ENCODE results near the gene OR13F1. TPM values are rescaled to one million over a fixed set of nuclear protein-coding genes. Genes with fewer than 3 reads are reported as not detected.

OR13F1 gene
- total RNA-seq = not detected

GRCh38 chr9:104503963-104504362, at the start of gene OR13F1:
Gene OR13F1 (plus strand): TSS chr9:104504263. CDS start chr9:104504263, 0 bp downstream.
- Histone ChIP-seq H3K9me3 (no peaks in the 10 kb centered on the region), H3K4me3 (no peak within 1 kb of the TSS), H3K36me3 (no peaks in the 10 kb centered on the region), H3K27ac (no peak within 1 kb of the TSS), H3K27me3 (no peaks in the 10 kb centered on the region), H3K4me1 (no peaks in the 10 kb centered on the region)
- intact Hi-C loops (cut with DNase I) = no loop called here
- no peak for TF ChIP-seq POLR2A (IDR thresholded peaks at IDR 0.05)
- no peak for TF ChIP-seq CTCF (IDR thresholded peaks at IDR 0.05)
- 83 to 94% methylated on average over 5 of the region's 5 CpGs for WGBS, 2 donors
- DNase-seq = no peak

GRCh38 chr9:104456831-104457230, 47.2 kb upstream of the OR13F1 start:
- Histone ChIP-seq H3K27ac (no peak overlapping the region), H3K4me1 (no peaks in the 10 kb centered on the region), H3K9me3 (no peaks in the 10 kb centered on the region), H3K36me3 (no peaks in the 10 kb centered on the region), H3K27me3 (no peaks in the 10 kb centered on the region), H3K4me3 (no peak overlapping the region)
- TF ChIP-seq POLR2A (IDR thresholded peaks at IDR 0.05) (no peak), CTCF (IDR thresholded peaks at IDR 0.05) (no peak)
- WGBS, 2 donors = 19 to 36% methylated on average over 1 of the region's 1 CpG
- no peak for DNase-seq
- intact Hi-C loops (cut with DNase I) = no loop called here

GRCh38 chr9:104463864-104464263, 40.2 kb upstream of the OR13F1 start:
- no peaks in the 10 kb centered on the region for H3K4me1 ChIP-seq
- no peaks in the 10 kb centered on the region for H3K27me3 ChIP-seq
- H3K27ac ChIP-seq = no peak overlapping the region
- intact Hi-C loops (cut with DNase I) = no loop called here
- no peak for DNase-seq
- H3K4me3 ChIP-seq = no peak overlapping the region
- H3K9me3 ChIP-seq = no peaks in the 10 kb centered on the region
- H3K36me3 ChIP-seq = no peaks in the 10 kb centered on the region
- TF ChIP-seq POLR2A (IDR thresholded peaks at IDR 0.05) = no peak
- TF ChIP-seq CTCF (IDR thresholded peaks at IDR 0.05) = no peak

GRCh38 chr9:104468261-104468660, 35.8 kb upstream of the OR13F1 start:
- H3K4me3 ChIP-seq = no peak overlapping the region
- no peaks in the 10 kb centered on the region for H3K9me3 ChIP-seq
- intact Hi-C loops (cut with DNase I) = no loop called here
- H3K27me3 ChIP-seq = no peaks in the 10 kb centered on the region
- H3K27ac ChIP-seq = no peak overlapping the region
- no peak for DNase-seq
- no peaks in the 10 kb centered on the region for H3K36me3 ChIP-seq
- H3K4me1 ChIP-seq = no peaks in the 10 kb centered on the region
- TF ChIP-seq CTCF (IDR thresholded peaks at IDR 0.05) = no peak
- TF ChIP-seq POLR2A (IDR thresholded peaks at IDR 0.05) = no peak

- 45 to 61% methylated on average over 5 of the region's 5 CpGs for whole genome bisulfite sequencing, 2 donors
- Histone ChIP-seq H3K27me3 (no peaks in the 10 kb centered on the region), H3K27ac (no peak overlapping the region), H3K36me3 (no peaks in the 10 kb centered on the region), H3K4me1 (no peaks in the 10 kb centered on the region), H3K4me3 (no peak overlapping the region), H3K9me3 (no peaks in the 10 kb centered on the region)
- TF ChIP-seq POLR2A (IDR thresholded peaks at IDR 0.05) (no peak), CTCF (IDR thresholded peaks at IDR 0.05) (no peak)
- intact Hi-C loops (cut with DNase I) = no loop called here
- no peak for DNase-seq
Measured at GRCh38 chr9:104482921-104483570, 21.0 kb upstream of the OR13F1 start.
